Endothelial cell of umbilical vein (primary cell): ENCODE measurements around the gene LRRC4B. TPM values are rescaled to one million over a fixed set of nuclear protein-coding genes. Genes with fewer than 3 reads are reported as not detected.

ENCODE experiments used
- BruUV-seq: library from RNA; stranded (reverse); fragments of 400-500 nt; replicated peaks from 2 replicates; lab custom pipeline; 2021; lab: Mats Ljungman, UMichigan
- CTCF ChIA-PET: fragments of 300-600, 350-600 bp; sonication (Branson Sonifier 250); formaldehyde crosslinking; loops from one replicate; lab custom pipeline; 2021; ENCODE audit warnings: antibody characterized with exemption, inconsistent platforms; lab: Charles Lee
- POLR2A ChIA-PET: fragments of 300-600, 350-600 bp; sonication (Branson Sonifier 250); formaldehyde crosslinking; loops from one replicate; lab custom pipeline; 2021; ENCODE audit warnings: antibody characterized with exemption, inconsistent platforms; lab: Charles Lee
- DNase-seq: peaks from one replicate; pipeline ENCODE4 v3.0.0-alpha.2; 2011; ENCODE audit warnings: low read depth, low spot score
- FAIRE-seq: peaks from 2 replicates; lab custom pipeline; 2011; peaks lifted over from hg19 to GRCh38; lab: Jason Lieb, UNC
- H2AFZ ChIP-seq: 2 replicates; pipeline ENCODE4 v1.6.0; 2012; ENCODE audit warnings: low read depth, low read length, control low read depth, inconsistent platforms
- H3K27ac ChIP-seq: 2 replicates; pipeline ENCODE4 v1.5.1; 2011; ENCODE audit warnings: low read depth, mild to moderate bottlenecking, control low read depth, low read length, moderate library complexity; ENCODE audit not compliant: insufficient read depth
- H3K27me3 ChIP-seq, 2 experiments: 2 replicates each; pipeline versions ENCODE4 v1.6.0 to v1.6.1; 2011; ENCODE audit warnings: low read length in 2 of 2, mixed read lengths in 1 of 2; ENCODE audit not compliant: control insufficient read depth in 2 of 2, insufficient read depth in 2 of 2
- H3K36me3 ChIP-seq, 2 experiments: 2 replicates in 1 of 2; 3 replicates in 1 of 2; pipeline ENCODE4 v1.5.1; 2011; ENCODE audit warnings: low read length in 2 of 2, mild to moderate bottlenecking in 1 of 2, moderate library complexity in 1 of 2; ENCODE audit not compliant: control insufficient read depth in 2 of 2, insufficient read depth in 2 of 2; ENCODE audit errors: extremely low read depth in 1 of 2
- H3K4me1 ChIP-seq: 3 replicates; pipeline ENCODE4 v1.5.1; 2011; ENCODE audit warnings: mild to moderate bottlenecking, low read length; ENCODE audit not compliant: control insufficient read depth, insufficient read depth; ENCODE audit errors: extremely low read depth
- H3K4me2 ChIP-seq: 2 replicates; pipeline ENCODE4 v1.6.1; 2011; ENCODE audit warnings: low read length, control low read depth, mixed read lengths; ENCODE audit not compliant: insufficient read depth
- H3K4me3 ChIP-seq, 3 experiments: fragments of 200-600 bp in 1 of 3; sonication (generic), shearing (Covaris generic) in 1 of 3; replicated peaks in 1 of 3; 2 replicates each; pipeline ENCODE4 v1.5.1; 2011 to 2016; ENCODE audit warnings: control low read depth in 3 of 3, low read length in 3 of 3, mild to moderate bottlenecking in 2 of 3, inconsistent platforms in 1 of 3, low read depth in 1 of 3, moderate library complexity in 1 of 3; ENCODE audit not compliant: insufficient read depth in 1 of 3
- H3K79me2 ChIP-seq: 2 replicates; pipeline ENCODE4 v1.6.0; 2012; ENCODE audit warnings: low read length, inconsistent platforms; ENCODE audit not compliant: control insufficient read depth, insufficient read depth
- H3K9ac ChIP-seq: replicated peaks from 2 replicates; pipeline ENCODE3; 2011; ENCODE audit warnings: low read length, control low read depth; ENCODE audit not compliant: insufficient read depth; ENCODE audit errors: extremely low read depth
- H3K9me1 ChIP-seq: replicated peaks from 3 replicates; pipeline ENCODE4 v1.6.0; 2011; ENCODE audit warnings: mild to moderate bottlenecking, low read length; ENCODE audit not compliant: control insufficient read depth, insufficient read depth; ENCODE audit errors: extremely low read depth
- H3K9me3 ChIP-seq: replicated peaks from 2 replicates; pipeline ENCODE4 v1.5.1; 2012; ENCODE audit warnings: low read length, inconsistent platforms; ENCODE audit not compliant: control insufficient read depth, insufficient read depth
- H4K20me1 ChIP-seq: replicated peaks from 2 replicates; pipeline ENCODE3; 2011; ENCODE audit warnings: mild to moderate bottlenecking, low read length; ENCODE audit not compliant: control insufficient read depth, insufficient read depth; ENCODE audit errors: extremely low read depth
- POLR2A ChIP-seq: IDR thresholded peaks from 2 replicates; pipeline ENCODE4 v1.6.1; 2012; ENCODE audit warnings: low read depth, mild to moderate bottlenecking, control low read depth, low read length
- dilution Hi-C: fragments of 300-500 bp; cut with MboI; formaldehyde crosslinking; loops from one replicate; pipeline ENCODE4 v1.15.0; 2019; ENCODE audit warnings: low sequenced_read_pairs; ENCODE audit not compliant: extremely low pct_ligation_motif_present
- intact Hi-C: fragments of 100-400 bp; cut with micrococcal nuclease; formaldehyde crosslinking; loops from one replicate; pipeline ENCODE4 v1.10.0; 2022
- polyA plus RNA-seq, 4 experiments: library from polyadenylated mRNA; depleted of rRNA in 3 of 4; stranded (reverse) in 3 of 4; unstranded in 1 of 4; fragments of >200 nt; gene quantifications; 2 replicates each; pipeline versions ENCODE4 v1.2.1 to v1.2.3, GENCODE V29; 2011 to 2012; ENCODE audit warnings: missing spikeins in 1 of 4
- total RNA-seq: library from RNA; stranded (reverse); gene quantifications from 2 replicates; pipeline ENCODE4 v1.2.3, GENCODE V29; 2021
- TF ChIP-seq, protein P1 (sequence below), 2 donors: IDR thresholded peaks; 1 replicate in 1 of 2; 2 replicates in 1 of 2; pipeline ENCODE4 v1.5.1; 2011; ENCODE audit warnings: low read length in 2 of 2, mild to moderate bottlenecking in 2 of 2, moderate library complexity in 2 of 2, control low read depth in 1 of 2, inconsistent platforms in 1 of 2, low read depth in 1 of 2; ENCODE audit not compliant: insufficient read depth in 1 of 2; ENCODE audit errors: extremely low read depth in 1 of 2

LRRC4B gene
- total and polyA plus RNA-seq, 2 donors (not counting 3 experiments of a cell fraction or from before 2014, with no cell fraction given): 0.08 TPM; not detected in 1

GRCh38 chr19:50478901-50479715 is 89.1 kb downstream of the LRRC4B start:
- peaks cover 0 to 30% of the 10 kb centered on the region in 2 experiments for H3K36me3 ChIP-seq
- no peak overlapping the region for H3K4me3 ChIP-seq
- intact Hi-C loops: loop anchor here (1.0 kb wide), 1 partner anchor 111 kb away; no protein-coding TSS in a partner anchor
- TF ChIP-seq, protein P1, sequence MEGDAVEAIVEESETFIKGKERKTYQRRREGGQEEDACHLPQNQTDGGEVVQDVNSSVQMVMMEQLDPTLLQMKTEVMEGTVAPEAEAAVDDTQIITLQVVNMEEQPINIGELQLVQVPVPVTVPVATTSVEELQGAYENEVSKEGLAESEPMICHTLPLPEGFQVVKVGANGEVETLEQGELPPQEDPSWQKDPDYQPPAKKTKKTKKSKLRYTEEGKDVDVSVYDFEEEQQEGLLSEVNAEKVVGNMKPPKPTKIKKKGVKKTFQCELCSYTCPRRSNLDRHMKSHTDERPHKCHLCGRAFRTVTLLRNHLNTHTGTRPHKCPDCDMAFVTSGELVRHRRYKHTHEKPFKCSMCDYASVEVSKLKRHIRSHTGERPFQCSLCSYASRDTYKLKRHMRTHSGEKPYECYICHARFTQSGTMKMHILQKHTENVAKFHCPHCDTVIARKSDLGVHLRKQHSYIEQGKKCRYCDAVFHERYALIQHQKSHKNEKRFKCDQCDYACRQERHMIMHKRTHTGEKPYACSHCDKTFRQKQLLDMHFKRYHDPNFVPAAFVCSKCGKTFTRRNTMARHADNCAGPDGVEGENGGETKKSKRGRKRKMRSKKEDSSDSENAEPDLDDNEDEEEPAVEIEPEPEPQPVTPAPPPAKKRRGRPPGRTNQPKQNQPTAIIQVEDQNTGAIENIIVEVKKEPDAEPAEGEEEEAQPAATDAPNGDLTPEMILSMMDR (IDR thresholded peaks at IDR 0.05; ENCODE audit: extremely low read depth in 1 of 2, insufficient read depth in 1 of 2, low read depth in 1 of 2, low read length in 2 of 2): peak; percentile 49 to 56
- TF ChIP-seq POLR2A: no peak
- H4K20me1 ChIP-seq: no peaks in the 10 kb centered on the region
- no peaks in the 10 kb centered on the region for H3K27me3 ChIP-seq
- FAIRE-seq (peak; percentile 4), DNase-seq (no peak)
- H3K9me1 ChIP-seq: no peaks in the 10 kb centered on the region
- H3K4me2 ChIP-seq: no peak overlapping the region
- peaks cover 7% of the 10 kb centered on the region for H3K79me2 ChIP-seq
- H2AFZ ChIP-seq: no peak overlapping the region
- dilution Hi-C loops: no loop called here
- peaks cover 7% of the 10 kb centered on the region for H3K4me1 ChIP-seq
- ChIA-PET POLR2A (no interaction called here), CTCF (interaction anchor here (1.0 to 1.6 kb wide), 6 partner anchors 8 to 226 kb away, joined by 3 to 8 read pairs (median 5); partner anchors contain the start of gene JOSD2)
- H3K9me3 ChIP-seq: no peaks in the 10 kb centered on the region
- H3K27ac ChIP-seq: no peak overlapping the region
- no TSS peak for BruUV-seq
- H3K9ac ChIP-seq: no peak overlapping the region
